ENCODE data around the gene OGN.

DNA sequence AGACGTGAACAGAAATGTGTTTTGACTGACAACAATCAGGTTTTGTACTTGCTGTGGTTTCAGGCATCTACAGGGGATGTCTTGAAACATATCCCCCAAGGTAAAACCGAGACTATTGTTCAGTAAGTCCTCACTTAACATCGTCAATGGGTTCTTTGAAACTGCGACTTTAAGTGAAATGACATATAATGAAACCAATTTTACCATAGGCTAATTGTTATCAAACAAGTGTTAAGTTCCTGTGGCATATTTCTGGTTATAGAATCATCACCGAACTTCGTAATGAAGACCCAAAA is 36.3 kb upstream of the OGN start:
- TF ChIP-seq CTCF (IDR thresholded peaks at IDR 0.05), result no peak
- no peak for TF ChIP-seq POLR2A (IDR thresholded peaks at IDR 0.05)
